GM12801 (cell line): ENCODE measurements around the gene ADAT2.

ENCODE experiments used
- CTCF ChIP-seq: IDR thresholded peaks from one replicate; pipeline ENCODE4 v1.5.1; 2011; ENCODE audit warnings: control low read depth; ENCODE audit not compliant: insufficient read length; ENCODE audit errors: extremely low read depth

ADAT2 gene

GRCh38 chr6:143408151-143408786 is 42.2 kb downstream of the ADAT2 start:
- TF ChIP-seq CTCF, result no peak

GRCh38 chr6:143406673-143407072 is 43.8 kb downstream of the ADAT2 start:
- TF ChIP-seq CTCF, result no peak

- no peak for TF ChIP-seq CTCF
These were observed 44.9 kb downstream of the ADAT2 start for GRCh38 chr6:143405373-143406154.

- no peak for TF ChIP-seq CTCF
These were observed 47.7 kb downstream of the ADAT2 start for GRCh38 chr6:143402721-143403336.

- no peak for TF ChIP-seq CTCF
These were observed 48.7 kb downstream of the ADAT2 start for GRCh38 chr6:143401636-143402370.

GRCh38 chr6:143401068-143401446 is 49.4 kb downstream of the ADAT2 start:
- no peak for TF ChIP-seq CTCF
